GM19099 (cell line): Measurements from ENCODE around the gene DRGX.

Experiments
- POLR2A ChIP-seq: IDR thresholded peaks from 3 replicates; pipeline ENCODE4 v1.6.1; 2011; ENCODE audit warnings: low read depth; ENCODE audit not compliant: insufficient read length; ENCODE audit errors: extremely low read depth

Gene DRGX

DNA sequence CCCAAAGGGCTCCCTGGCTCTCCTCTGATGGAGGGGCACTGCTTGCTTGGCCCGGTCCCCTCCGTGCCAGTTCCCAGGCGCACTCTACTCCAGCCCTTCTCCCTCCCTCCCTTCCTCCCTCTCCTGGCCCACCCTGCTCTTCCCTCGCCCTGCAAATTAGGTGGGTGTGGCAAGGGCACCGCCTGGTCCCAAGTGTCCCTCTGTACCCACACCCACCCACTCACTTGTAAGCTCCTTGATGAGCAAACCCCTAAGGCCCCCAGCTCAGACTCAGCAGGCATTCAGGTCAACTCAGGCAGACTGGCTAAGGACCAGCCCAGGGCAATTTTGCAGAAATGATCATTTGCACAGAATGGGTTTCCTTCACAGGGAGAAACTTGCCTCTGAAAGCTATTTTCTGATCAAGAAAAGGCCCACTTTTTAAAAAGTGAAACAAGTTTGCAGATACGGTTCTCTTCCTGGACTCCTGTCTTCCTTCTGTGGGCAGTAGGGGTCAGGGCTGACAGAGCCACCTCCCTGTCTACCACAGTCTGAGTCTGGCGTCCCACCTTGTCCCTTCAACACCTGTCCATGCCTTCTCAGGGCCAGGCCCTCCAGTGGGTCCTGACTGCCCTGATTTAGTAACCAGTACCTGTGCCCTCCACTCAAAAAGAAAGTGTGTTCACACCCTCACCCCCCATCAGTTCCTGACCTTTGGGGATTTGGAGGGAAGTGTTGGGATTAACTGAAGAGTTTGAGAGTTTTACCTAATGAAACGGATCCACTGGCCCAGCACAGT, 68.7 kb downstream of the DRGX start:
- TF ChIP-seq POLR2A = no peak

GRCh38 chr10:49325916-49326783, 69.7 kb downstream of the DRGX start:
- TF ChIP-seq POLR2A = no peak

DNA sequence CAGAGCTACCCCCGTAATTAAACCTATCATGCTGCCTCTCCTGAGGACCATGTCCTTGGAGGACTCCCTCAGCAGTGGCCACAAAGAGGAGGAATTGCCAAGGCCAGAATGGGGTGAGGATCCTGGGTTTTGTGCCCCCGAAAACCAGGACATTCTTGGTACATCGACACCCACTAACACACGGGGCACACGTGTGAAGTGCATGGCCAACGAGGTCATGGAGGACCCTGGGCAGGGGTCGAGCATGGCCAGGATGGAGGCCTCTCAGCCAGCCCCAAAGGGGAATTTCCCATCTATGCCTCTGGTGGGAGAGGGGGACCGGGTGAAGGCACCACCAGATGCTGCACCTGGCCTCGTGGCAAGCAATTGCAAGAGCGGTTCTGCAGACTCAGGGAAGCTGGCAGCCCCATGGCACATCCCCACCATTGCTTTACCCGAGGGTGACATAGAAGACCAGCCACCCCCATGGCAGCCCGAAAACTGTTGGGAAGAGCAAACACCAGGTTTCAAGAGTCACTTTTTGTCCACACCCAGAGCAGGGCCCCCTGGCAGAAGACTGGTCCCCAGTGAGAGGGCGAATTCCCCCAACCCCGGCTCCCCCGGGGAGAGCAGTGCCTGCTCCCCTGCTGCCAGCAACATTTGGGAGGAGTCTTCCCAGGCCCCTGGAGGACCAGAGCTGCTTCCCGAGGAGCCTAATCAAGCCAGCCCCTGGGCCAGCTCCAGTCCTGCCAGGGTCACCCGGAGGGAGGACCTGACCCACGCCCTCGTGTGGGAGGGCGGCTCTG, 70.6 kb downstream of the DRGX start:
- TF ChIP-seq POLR2A = no peak

DNA sequence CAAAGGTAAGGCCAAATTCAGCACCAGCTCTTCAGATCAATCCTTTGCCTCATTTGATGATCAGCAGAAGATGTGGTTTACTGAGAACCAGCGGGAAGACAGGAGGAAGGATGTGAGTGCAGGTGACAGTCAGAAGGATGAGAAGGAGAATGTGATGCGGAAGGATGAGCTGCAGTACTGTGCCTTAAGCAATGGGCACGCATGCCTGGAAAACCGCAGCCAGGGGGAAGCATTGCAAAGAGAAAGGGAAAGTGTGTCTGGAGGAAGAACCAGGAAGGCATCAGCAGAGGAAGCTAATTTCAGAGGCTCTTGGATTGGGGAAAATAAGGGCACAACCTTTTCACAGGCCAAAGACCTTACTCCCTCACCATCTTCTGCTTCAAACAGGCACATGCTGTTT, 71.2 kb downstream of the DRGX start:
- no peak for TF ChIP-seq POLR2A

DNA sequence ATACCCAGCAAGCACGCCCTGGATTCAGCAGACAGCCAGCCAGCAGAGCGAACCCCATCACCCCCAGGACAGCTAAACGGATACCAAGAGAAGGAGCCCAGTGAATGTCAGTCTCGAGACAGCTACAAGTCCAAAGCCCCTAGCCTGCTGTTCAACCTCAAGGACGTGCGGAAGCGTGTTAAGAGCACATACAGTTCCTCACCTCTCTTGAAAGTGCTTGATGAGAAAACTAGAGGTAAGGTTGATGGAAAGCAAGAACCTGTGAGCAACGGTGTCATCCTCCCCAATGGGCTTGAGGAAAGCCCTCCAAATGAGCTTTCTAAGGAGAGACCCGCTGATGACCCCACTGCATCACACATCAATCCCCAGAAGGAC, 72.0 kb downstream of the DRGX start:
- TF ChIP-seq POLR2A = no peak

DNA sequence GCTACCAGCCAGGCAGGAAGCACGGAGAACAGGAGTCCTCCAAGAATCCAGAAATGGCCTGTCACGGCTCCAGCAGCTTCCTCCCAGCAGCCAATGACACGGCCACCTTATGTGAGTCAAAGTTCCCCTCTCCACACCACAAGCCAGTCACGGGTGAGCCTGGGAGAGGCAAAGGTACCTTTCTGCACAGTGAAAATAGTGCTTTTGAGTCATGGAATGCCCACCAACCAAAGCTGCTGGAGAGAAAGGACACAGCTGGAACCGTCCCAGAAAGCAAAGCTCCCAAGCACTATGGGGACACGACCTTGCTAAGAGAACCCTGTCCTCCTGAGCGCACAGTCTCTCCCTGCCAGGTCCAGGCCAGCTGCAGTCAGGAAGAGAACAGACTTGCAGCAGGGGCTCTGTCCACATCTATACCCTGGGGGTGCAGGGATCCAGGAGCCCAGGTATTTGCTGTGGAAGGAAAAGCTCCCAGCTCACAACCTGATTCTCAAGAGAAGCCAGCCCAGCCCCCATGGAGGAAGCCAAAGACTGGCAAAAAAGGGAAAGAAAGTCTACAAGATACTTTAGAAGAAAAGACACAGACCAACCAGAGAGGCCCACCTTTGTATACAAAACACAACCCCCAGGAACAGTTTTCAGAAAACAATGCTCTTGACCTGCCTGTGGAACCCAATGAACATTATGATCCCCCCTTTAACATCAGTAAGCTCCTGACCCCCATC, 72.6 kb downstream of the DRGX start:
- no peak for TF ChIP-seq POLR2A

DNA sequence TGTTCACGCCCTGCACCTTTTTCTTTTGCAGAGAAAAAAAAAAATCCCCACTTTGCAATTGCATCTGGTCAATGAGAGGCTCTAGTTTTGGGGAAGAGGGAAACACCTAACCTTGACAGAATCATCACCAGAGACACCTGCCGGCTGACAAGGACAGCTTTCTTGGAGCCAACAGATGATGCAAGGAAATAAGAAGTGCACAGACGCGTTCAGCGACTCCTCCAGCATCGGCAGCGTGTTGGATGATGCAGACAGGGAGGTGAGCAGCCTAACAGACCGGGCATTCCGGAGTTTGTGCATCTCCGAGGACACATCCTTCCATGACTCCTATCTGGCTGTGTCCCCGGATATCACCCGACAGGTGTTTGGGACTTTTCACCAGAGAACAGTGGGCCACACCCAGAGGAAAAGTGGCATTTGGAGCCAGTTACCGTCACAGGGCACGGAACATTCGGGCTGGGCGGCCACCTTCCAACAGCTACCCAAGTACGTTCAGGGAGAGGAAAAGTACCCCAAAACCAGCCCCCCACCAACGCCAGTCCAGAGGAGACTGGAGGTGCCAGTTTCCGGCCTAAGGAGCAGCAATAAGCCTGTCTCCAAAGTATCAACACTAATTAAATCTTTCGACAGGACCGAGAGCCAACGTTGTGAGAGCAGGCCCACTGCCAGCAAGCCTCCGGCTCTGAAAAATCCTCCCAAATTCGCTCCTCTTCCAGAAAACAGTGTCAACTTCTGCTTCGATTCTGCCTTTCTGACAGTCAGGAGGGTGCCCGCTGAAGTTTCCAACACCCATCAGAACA, 73.3 kb downstream of the DRGX start:
- no peak for TF ChIP-seq POLR2A

DNA sequence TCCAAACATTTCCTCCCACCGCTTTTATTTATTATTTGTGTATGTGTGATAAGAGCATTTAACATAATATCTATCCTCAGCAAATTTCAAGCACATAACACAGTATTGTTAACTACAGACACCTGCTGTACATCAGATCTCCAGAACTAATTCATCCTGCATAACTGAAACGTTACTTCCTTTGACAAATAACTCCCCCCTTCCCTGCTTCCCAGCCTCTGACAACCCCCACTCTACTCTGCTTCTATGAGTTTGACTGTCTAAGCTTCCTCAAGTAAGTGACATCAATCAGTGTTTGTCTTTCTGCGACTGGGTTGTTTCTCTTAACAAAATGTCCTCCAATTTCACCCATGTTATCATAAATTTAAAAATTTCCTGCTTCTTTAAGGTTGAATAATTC, 74.9 kb downstream of the DRGX start:
- TF ChIP-seq POLR2A = no peak

DNA sequence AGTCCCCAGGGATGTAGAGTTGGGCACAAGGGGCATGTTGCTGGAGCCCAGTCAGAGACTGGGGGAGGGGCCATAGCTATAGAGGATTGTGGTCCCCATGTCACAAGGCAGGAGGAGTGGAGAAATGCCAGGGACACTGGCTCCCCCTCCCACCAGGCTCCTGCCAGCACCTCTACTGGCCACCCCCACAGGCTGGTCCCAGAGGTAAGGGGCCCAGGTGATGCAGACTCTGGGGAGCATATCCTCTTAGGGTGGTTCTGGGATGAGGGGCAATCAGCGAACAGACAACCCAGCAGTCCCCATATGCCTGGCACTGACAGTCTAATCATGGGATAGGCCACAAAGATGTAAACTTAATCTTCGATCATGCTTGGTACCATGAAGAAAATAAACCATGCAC, 75.7 kb downstream of the DRGX start:
- TF ChIP-seq POLR2A = no peak

DNA sequence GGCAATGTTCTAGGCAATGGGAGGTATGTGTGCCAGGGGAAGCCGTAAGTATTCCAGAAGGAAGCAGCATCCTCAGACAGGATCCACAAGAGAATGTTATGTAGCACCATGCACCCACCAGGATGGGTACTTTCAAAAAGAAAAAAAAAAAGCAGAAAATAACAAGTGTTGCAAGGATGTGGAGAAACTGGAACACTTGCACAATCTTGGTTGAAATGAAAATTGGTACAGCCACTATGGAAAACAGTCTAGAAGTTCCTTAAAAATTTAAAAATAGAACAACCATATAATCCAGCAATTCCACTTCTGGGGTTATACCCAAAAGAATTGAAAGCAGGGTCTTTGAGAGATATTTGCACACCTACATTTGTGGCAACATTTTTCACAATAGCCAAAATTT, 76.7 kb downstream of the DRGX start:
- no peak for TF ChIP-seq POLR2A

DNA sequence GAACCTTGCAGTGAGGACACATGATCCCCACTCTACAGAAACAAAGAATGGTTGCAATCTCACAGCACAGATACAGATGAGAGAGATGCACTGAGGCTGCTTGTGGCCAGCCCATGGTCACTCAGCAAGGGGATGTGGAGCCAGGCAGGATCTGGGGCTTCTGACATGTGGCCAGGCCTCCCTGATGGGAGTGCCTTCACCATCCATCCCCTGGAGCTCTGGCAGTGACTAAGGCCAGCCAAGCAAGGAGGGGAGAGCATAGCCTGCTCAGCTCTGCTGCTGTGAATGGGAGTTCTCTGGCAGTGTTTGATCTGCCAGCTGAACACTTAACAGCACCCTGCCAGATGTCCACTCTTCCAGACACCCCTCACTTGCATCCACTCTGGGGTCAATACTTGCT, 77.1 kb downstream of the DRGX start:
- TF ChIP-seq POLR2A = no peak

DNA sequence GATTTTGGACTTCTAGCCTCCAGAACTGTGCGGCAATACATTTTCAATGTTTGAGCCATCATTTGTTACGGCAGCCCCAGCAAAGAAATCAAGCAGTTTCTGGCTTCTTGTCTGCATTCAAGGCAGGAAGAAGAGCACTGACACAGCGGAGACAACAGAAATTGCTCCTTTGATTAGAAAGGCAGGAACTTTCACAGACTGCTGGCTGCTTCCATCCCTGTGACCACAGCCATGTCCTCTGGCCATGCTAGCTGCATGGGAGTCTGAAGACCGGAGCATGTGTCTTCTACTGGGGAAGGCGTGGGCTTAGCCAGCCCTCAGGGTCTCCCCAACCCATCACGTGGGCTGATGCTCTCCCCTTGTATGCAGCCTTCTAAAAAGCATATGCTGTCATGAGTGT, 77.9 kb downstream of the DRGX start:
- no peak for TF ChIP-seq POLR2A

DNA sequence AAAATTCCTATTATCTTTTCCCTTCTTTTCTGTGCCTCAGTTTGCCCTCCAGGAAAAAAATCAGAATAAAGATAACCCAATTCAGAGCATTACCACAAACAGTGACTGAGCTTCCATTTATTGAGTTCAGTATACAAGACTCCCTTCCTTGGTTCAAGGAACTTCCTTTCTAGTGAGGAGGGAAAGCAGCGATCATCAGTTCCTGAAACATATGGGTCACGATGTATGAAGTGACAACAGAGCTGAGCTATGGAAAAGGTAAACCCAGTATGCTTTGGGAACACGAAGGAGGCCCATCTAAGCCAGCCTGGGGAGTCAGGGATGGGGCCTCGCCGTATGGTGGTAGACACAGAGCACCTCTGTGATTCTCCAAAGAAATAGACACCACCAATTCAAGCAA, 81.1 kb downstream of the DRGX start:
- no peak for TF ChIP-seq POLR2A
